HG03103 (cell line): ENCODE data around the gene FYN.

Experiments used
- ATAC-seq: cut with Tn5 transposase; IDR thresholded peaks from one replicate; pipeline ENCODE4 v1.9.1; 2021; ENCODE audit warnings: low read depth; ENCODE audit not compliant: unreplicated experiment

The FYN gene

GRCh38 chr6:111857674-111858337, 15.4 kb downstream of the FYN start:
- ATAC-seq = no peak

- ATAC-seq = no peak
Observed at GRCh38 chr6:111855753-111856152, 17.5 kb downstream of the FYN start.

- ATAC-seq = no peak
Observed at GRCh38 chr6:111854683-111855082, 18.6 kb downstream of the FYN start.

- ATAC-seq = no peak
Observed at GRCh38 chr6:111852725-111853124, 20.5 kb downstream of the FYN start.

- peak; percentile 46 for ATAC-seq
Observed at GRCh38 chr6:111850295-111850937, 22.8 kb downstream of the FYN start.

GRCh38 chr6:111849298-111849697, 24.0 kb downstream of the FYN start:
- ATAC-seq = no peak

GRCh38 chr6:111848262-111848812, 24.9 kb downstream of the FYN start:
- no peak for ATAC-seq

GRCh38 chr6:111846492-111847409, 26.5 kb downstream of the FYN start:
- ATAC-seq = no peak

GRCh38 chr6:111846066-111846465, 27.2 kb downstream of the FYN start:
- ATAC-seq = no peak

GRCh38 chr6:111845441-111845871, 27.8 kb downstream of the FYN start:
- peak; percentile 43 for ATAC-seq

- no peak for ATAC-seq
Observed at GRCh38 chr6:111844921-111845320, 28.3 kb downstream of the FYN start.

- ATAC-seq = no peak
Observed at GRCh38 chr6:111844376-111844775, 28.9 kb downstream of the FYN start.

- no peak for ATAC-seq
Observed at GRCh38 chr6:111843347-111844147, 29.7 kb downstream of the FYN start.

- ATAC-seq = no peak
Observed at GRCh38 chr6:111842891-111843290, 30.4 kb downstream of the FYN start.

GRCh38 chr6:111842271-111842822, 30.9 kb downstream of the FYN start:
- no peak for ATAC-seq

- ATAC-seq = no peak
Observed at GRCh38 chr6:111841822-111842221, 31.4 kb downstream of the FYN start.

- no peak for ATAC-seq
Observed at GRCh38 chr6:111840803-111841202, 32.4 kb downstream of the FYN start.

- ATAC-seq = no peak
Observed at GRCh38 chr6:111838749-111839484, 34.3 kb downstream of the FYN start.
